Measurements from ENCODE around the gene CRCP. TPM values are rescaled to one million over a fixed set of nuclear protein-coding genes. Genes with fewer than 3 reads are reported as not detected.
A peak's percentile ranks its signal among the peaks of the same experiment; 100 is the strongest.

The CRCP gene
- total RNA-seq, 1 donor, result 30.2 TPM

DNA sequence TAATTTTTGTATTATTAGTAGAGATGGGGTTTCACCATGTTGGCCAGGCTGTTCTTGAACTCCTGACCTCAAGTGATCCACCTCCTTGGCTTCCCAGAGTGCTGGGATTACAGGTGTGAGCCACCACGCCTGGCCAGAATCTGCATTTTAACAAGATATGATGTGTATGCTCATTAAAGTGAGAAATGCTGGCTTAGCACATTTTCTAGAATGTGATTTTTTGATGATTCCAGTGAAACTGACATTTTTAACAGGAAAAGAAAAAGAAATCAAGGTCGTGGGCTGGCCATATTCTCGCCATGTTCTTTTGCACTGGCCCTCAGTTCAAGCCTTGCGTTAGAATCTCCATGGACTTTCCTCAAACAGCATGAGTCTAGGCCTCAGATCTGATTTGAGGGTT, 72.3 kb downstream of the CRCP start:
- no peak for DNase-seq (ENCODE audit: low read depth in 2 of 3, low spot score in 2 of 3)

DNA sequence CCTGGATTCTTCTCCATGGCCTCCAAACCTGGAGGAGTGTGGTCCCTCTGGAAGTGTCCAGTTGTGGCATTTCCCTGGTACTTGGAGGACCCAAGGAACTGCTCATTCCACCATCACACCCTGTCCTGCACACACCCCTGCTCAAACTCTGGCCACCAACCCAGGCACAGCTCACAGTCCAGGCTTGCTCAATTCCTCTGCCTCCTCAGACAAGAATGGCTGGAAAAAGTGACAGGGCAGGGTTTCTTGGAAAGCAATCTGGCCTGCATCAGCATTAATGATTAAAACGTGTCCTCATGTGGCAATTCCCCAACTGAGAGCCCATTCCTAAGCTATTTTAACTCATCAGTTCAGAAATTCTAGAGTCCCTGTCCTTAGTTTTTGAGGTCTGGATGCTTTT, 73.3 kb downstream of the CRCP start:
- DNase-seq (ENCODE audit: low read depth in 2 of 3, low spot score in 2 of 3), result no peak

DNA sequence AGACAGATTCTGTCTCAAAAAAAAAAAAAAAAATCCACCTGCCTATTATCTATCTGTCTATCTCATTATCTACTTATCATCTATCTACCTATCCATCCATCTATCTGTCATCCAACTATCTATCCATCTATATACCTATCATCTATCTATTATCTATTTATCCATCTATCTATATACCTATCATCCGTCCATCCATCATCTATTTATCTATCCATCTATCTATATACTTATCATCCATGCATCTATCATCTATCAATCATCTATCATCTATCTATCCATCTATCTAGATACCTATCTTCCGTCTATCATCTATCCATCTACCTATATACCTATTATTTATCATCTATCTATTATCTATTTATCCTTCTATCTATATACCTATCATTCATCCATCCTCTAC, 74.0 kb downstream of the CRCP start:
- no peak for DNase-seq (ENCODE audit: low read depth in 2 of 3, low spot score in 2 of 3)

DNA sequence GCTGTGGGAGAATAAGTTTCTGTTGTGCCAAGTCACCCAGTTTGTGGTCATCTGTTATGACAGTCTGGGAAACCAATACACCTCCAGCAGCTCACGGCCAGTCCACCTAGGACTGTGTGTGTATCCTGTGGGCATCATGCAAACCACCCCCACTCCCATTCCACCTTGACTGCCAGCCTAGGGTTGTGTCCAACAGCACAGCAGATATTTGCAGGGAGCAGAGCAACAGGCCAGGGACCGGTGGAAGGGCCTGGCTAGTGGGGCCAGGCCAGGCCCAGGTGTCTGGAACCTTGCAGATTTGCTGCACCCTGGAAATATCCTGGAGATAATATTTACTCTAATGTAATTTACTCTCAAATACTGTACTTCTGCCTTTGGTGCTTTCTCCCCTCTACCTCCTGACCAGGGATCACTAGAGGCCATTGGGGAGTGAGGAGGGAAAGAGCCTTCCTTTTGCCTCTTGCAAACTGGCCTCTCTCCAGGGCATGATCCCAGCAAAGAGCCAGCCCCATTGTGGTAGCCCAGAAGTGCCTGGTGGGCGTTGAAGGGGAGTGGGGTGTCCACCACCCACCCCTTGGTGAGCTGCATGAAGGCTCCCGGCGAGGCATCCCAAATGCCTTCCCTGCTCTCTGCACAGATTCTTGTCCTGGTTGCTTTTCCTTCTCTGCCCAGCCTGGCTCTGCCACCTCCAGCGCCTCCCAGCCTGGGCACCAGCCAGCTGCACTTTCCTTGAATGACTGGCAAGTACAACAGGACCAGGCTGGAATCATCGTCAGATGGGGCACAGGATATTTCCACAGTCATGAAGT, 75.3 kb downstream of the CRCP start:
- DNase-seq (ENCODE audit: low read depth in 2 of 3, low spot score in 2 of 3), result no peak

DNA sequence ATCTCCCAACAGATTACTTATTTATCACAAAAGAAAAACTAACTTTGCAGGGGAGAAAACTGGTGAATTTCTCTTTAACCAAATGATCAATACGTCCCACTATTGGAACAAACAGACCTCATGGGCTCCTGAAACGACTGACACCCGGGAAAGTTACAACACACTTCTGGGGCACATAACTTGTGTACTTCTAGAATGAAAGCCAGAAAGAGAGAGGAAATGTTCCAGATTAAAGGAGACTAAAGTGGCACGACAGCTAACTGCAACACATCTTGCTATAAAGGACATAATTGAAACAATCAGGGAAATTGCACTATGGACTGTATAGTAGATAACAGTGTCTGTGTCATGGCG, 75.8 kb downstream of the CRCP start:
- no peak for DNase-seq (ENCODE audit: low read depth in 2 of 3, low spot score in 2 of 3)

DNA sequence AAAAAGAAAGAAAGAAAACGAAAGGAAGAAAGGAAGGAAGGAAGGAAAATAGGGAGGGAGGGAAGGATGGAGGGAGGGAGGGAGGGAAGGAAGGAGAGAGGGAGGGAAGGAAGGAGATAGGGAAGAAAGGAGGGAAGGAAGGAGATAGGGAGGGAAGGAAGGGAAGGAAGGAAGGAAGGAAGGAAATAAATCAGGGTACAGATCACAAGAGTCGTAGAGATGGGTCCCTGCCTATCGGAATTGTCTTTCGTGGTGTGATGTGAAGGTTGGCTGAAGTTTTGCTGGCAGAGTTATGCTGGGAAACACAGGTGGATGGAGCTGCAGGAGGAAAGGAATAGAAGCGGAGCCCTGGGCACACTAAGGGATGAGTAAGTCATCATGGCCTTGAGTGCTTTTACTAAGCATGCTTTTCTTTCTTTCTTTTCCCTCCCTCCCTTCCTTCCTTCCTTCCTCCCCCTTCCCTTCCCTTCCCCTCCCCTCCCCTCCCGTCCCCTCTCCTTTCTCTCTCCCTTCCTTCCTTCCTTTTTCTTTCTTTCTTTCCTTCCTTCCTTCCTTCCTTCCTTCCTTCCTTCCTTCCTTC, 78.6 kb downstream of the CRCP start:
- DNase-seq (ENCODE audit: low read depth in 2 of 3, low spot score in 2 of 3), result no peak

DNA sequence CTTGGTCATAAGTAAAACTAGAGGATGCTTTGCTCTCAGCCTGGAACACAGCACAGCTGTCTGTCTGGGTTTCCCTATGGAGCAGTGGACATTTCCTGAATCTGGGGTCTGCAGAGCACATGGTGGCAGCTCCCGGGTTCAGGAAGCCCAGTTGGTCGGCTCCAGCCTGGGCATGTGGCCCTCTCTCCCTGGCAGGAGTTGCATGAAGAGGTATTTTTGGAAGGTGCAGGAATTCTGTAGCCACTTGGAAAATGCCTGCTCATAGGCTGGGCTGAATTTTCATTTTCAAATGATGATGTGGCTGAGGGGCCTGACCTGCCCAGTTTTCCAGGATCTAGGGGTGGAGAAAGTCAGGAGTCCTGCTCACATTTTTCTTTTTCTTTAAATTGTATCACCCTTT, 83.8 kb downstream of the CRCP start:
- DNase-seq (ENCODE audit: low read depth in 2 of 3, low spot score in 2 of 3), result no peak

DNA sequence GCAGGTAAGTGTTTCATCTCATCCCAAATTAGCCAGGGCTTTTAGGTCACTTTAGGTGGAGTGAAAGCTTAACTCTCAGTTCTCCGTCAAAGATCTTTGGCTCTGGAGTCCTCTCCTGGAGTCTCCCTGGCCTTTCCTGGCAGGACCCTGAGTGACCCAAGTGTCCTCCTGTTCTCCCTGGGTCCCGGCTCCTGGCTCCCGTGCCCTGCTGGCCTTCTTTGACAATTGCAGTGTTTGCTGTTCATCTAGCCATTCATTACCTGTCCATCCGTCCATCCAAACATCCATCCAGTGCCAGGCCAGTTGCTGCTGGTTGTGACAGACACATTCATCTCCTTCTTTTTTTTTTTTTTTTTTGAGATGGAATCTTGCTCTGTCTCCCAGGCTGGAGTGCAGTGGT, 84.3 kb downstream of the CRCP start:
- no peak for DNase-seq (ENCODE audit: low read depth in 2 of 3, low spot score in 2 of 3)

DNA sequence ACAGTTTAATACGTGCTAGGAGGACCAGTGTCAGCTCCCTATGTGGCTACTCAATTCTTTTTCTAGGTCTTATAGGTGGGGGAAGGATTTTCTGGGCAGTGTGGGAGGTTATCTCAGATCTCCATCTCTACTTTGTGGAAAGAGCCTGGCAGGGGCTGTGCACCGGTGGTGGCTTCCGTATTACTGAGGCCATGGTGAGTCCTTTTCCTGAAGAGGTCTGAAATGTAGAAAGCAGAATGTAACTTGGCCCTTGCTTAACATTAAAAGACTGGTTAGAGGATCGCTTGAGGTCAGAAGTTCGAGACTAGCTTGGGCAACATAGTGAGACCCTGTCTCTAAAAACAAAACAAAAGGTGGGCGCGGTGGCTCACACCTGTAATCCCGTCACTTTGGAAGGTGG, 87.8 kb downstream of the CRCP start:
- DNase-seq (ENCODE audit: low read depth in 2 of 3, low spot score in 2 of 3), result peak in 1 of 3 donors; percentile 52

Other genes starting within 250 kb of the CRCP start
- 9.4 TPM for gene VKORC1L1, start 241.8 kb upstream of the CRCP start, total RNA-seq
- 89.4 TPM for gene GUSB, start 132.6 kb upstream of the CRCP start, total RNA-seq
- 40.4 TPM for gene ASL, start 39.0 kb upstream of the CRCP start, total RNA-seq
- gene TPST1, start 90.5 kb downstream of the CRCP start, total RNA-seq, result 6.5 TPM

All from hematopoietic multipotent progenitor cell (in vitro differentiated cells).